HG02885 (cell line): ENCODE data around the gene ORAI1.
"Not testable (repeated sequence)": the region's sequence is repeated elsewhere in the genome, so short reads cannot be mapped to it uniquely, and the experiment has no call there.

ENCODE experiments used
- ATAC-seq: cut with Tn5 transposase; IDR thresholded peaks from one replicate; pipeline ENCODE4 v1.9.1; 2021; ENCODE audit warnings: mild to moderate bottlenecking; ENCODE audit not compliant: unreplicated experiment, poor library complexity

Gene ORAI1

GRCh38 chr12:121641343-121641630 lies 15.0 kb downstream of the ORAI1 start:
- ATAC-seq, result no peak

- ATAC-seq, result no peak
These were observed 22.2 kb downstream of the ORAI1 start for GRCh38 chr12:121648458-121649028.

GRCh38 chr12:121649322-121649721 lies 23.0 kb downstream of the ORAI1 start:
- ATAC-seq, result no peak

- ATAC-seq, result no peak
These were observed 23.6 kb downstream of the ORAI1 start for GRCh38 chr12:121649819-121650353.

- ATAC-seq, result no peak
These were observed 25.0 kb downstream of the ORAI1 start for GRCh38 chr12:121651320-121651719.

- ATAC-seq, result no peak
These were observed 26.6 kb downstream of the ORAI1 start for GRCh38 chr12:121652767-121653497.

GRCh38 chr12:121653999-121654398 lies 27.7 kb downstream of the ORAI1 start:
- ATAC-seq, result no peak

GRCh38 chr12:121656122-121656521 lies 29.8 kb downstream of the ORAI1 start:
- no peak for ATAC-seq

- no peak for ATAC-seq
These were observed 31.1 kb downstream of the ORAI1 start for GRCh38 chr12:121657305-121658008.

- ATAC-seq, result not testable (repeated sequence)
These were observed 35.2 kb downstream of the ORAI1 start for GRCh38 chr12:121661353-121662105.

- ATAC-seq, result no peak
These were observed 37.2 kb downstream of the ORAI1 start for GRCh38 chr12:121663610-121663929.

GRCh38 chr12:121666829-121667228 lies 40.5 kb downstream of the ORAI1 start:
- ATAC-seq, result not testable (repeated sequence)

- no peak for ATAC-seq
These were observed 42.6 kb downstream of the ORAI1 start for GRCh38 chr12:121668750-121669520.

GRCh38 chr12:121669521-121669900 lies 43.2 kb downstream of the ORAI1 start, which contains the start of gene MORN3:
Gene MORN3, minus strand, starts transcription at chr12:121669654. Its CDS starts 171 bp downstream, at chr12:121669483.
- ATAC-seq, result no peak

- ATAC-seq, result no peak
These were observed 46.7 kb downstream of the ORAI1 start for GRCh38 chr12:121673013-121673511.

GRCh38 chr12:121676190-121676589 lies 49.9 kb downstream of the ORAI1 start:
- no peak for ATAC-seq

GRCh38 chr12:121678305-121678704 lies 52.0 kb downstream of the ORAI1 start:
- no peak for ATAC-seq

GRCh38 chr12:121678716-121679300 lies 52.5 kb downstream of the ORAI1 start:
- no peak for ATAC-seq

GRCh38 chr12:121679661-121680197 lies 53.4 kb downstream of the ORAI1 start:
- ATAC-seq, result not testable (repeated sequence)
